Measurements from ENCODE around the gene SERPINC1.

SERPINC1 gene

DNA sequence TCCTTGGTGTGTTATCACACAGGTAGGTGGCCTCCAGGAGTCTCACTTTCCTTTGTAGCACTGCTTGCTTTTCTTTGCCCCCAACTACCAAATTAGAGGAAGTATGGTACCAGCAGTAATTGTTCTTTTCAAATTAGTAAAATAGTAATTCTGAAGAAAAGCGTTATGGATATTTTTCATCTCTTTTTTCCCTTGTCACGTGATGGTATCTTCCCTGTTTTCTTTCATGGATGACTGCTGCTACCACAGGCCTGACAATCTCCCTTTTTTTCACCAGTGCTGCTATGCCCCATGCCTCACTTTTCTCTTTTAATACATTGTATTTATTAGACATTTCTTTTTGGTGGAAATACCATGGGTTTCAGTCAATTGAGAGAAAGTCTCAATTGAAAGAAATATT is 45.6 kb downstream of the SERPINC1 start:
- H3K27ac ChIP-seq = no peak overlapping the region; the same call in 1 of the 2 replicates
- TF ChIP-seq, protein P1, sequence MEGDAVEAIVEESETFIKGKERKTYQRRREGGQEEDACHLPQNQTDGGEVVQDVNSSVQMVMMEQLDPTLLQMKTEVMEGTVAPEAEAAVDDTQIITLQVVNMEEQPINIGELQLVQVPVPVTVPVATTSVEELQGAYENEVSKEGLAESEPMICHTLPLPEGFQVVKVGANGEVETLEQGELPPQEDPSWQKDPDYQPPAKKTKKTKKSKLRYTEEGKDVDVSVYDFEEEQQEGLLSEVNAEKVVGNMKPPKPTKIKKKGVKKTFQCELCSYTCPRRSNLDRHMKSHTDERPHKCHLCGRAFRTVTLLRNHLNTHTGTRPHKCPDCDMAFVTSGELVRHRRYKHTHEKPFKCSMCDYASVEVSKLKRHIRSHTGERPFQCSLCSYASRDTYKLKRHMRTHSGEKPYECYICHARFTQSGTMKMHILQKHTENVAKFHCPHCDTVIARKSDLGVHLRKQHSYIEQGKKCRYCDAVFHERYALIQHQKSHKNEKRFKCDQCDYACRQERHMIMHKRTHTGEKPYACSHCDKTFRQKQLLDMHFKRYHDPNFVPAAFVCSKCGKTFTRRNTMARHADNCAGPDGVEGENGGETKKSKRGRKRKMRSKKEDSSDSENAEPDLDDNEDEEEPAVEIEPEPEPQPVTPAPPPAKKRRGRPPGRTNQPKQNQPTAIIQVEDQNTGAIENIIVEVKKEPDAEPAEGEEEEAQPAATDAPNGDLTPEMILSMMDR (conservative IDR thresholded peaks at IDR 0.05) = no peak
- TF ChIP-seq ZFX (IDR thresholded peaks at IDR 0.05) = no peak

DNA sequence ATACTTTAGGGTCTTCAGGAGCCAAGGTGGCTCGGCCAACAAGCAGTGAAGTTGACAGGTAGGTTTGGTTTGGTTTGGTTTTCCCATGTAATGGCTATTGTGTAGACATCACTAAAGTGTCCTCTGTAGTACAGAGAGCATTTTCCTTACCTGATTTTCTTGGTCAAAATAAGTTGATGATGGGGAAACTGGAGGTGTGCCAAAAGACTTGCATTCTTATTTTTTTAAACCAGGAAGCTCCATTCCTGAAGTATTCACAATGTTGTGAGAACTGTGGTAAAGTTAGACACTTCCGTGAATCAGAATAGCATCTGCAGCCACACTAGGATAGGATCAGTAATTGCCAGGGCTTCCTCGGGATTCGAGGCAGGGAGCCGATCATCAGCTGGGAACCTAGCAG is 46.0 kb downstream of the SERPINC1 start:
- H3K27ac ChIP-seq = peak overlapping the region; percentile 71
- TF ChIP-seq, protein P1 (conservative IDR thresholded peaks at IDR 0.05) = no peak
- no peak for TF ChIP-seq ZFX (IDR thresholded peaks at IDR 0.05)

DNA sequence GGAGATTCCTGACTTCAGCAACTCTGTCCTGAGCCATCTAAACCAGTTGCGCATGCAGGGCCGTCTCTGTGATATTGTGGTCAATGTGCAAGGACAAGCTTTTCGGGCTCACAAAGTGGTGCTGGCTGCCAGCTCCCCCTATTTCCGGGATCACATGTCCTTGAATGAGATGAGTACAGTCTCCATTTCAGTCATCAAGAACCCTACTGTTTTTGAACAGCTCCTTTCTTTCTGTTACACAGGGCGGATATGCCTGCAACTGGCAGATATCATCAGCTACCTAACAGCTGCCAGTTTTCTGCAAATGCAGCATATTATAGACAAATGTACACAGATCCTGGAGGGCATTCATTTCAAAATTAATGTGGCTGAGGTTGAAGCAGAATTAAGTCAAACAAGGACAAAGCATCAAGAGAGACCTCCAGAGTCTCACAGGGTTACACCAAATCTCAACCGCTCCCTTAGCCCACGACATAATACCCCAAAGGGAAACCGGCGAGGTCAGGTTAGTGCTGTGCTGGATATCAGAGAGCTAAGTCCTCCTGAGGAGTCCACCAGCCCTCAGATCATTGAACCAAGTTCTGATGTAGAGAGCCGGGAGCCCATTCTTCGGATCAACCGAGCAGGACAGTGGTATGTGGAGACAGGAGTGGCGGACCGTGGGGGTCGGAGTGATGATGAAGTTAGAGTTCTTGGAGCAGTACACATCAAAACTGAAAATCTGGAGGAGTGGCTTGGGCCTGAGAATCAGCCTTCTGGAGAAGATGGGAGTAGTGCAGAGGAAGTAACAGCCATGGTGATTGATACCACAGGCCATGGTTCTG is 46.7 kb downstream of the SERPINC1 start:
- TF ChIP-seq, protein P1 (conservative IDR thresholded peaks at IDR 0.05) = no peak
- no peak for TF ChIP-seq ZFX (IDR thresholded peaks at IDR 0.05)
- peak overlapping the region; percentile 71 for H3K27ac ChIP-seq

DNA sequence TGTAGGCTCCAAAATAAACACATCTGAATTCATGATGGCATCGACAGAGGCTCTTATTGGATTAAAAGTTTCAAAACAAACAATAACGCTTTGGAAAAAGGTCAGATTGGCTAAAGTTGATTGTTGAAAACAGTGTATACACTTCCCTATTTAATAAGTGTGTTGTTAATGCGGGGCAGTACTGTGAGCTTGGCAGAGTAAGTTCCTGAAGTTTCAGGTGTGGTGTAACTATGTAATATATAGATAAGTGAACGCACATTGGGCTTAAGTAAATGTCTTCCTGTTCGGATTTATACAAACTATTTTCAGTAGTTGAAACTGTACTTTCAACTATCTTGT is 48.1 kb downstream of the SERPINC1 start:
- TF ChIP-seq, protein P1 (conservative IDR thresholded peaks at IDR 0.05) = no peak
- no peak for TF ChIP-seq ZFX (IDR thresholded peaks at IDR 0.05)
- peak overlapping the region; percentile 90 for H3K27ac ChIP-seq

DNA sequence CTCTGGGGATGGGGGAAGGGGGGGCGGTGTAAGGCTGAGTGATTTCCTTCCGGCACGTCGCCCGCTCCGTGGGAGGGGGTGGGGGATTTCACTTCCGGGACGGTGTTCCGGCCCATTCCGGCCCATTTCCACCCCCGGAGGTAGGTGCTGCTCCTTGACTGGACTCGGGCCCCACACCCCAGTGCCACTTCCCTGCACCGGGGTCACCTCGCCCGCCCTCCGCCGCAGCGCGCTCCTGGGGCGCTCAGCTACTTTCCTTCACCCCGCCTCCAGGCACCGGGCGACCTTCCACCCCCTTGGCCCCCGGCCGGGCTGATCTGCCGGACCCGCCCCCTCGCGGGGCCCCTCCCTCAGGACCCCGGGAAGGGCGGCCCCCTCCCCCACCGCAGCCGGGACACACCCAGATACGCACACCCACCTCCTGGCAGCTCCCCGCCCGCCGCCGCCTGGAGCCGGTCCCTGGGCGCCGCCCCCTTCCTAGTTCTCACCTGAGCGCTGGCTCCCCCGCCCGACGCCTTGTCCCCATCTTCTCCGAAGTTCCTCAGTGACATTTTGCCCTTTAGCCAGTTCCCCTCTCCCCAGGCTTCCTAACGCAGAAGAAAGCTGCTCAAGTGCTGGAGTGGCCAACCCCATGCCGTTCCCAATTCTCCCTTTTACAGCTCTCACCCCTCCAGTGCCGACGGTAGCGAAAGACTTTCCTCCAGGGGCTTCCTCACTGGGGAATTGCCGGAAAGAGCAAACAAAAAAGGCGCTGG is 48.7 kb downstream of the SERPINC1 start, which contains the start of gene ZBTB37:
Gene ZBTB37, plus strand, starts transcription at position 115 of the 755 bp plus-strand sequence. CDS start 1,846 bp downstream, outside the sequence.
- peak within 1 kb of the TSS; percentile 90 for H3K27ac ChIP-seq
- no peak for TF ChIP-seq ZFX (IDR thresholded peaks at IDR 0.05)
- TF ChIP-seq, protein P1 (conservative IDR thresholded peaks at IDR 0.05) = no peak

DNA sequence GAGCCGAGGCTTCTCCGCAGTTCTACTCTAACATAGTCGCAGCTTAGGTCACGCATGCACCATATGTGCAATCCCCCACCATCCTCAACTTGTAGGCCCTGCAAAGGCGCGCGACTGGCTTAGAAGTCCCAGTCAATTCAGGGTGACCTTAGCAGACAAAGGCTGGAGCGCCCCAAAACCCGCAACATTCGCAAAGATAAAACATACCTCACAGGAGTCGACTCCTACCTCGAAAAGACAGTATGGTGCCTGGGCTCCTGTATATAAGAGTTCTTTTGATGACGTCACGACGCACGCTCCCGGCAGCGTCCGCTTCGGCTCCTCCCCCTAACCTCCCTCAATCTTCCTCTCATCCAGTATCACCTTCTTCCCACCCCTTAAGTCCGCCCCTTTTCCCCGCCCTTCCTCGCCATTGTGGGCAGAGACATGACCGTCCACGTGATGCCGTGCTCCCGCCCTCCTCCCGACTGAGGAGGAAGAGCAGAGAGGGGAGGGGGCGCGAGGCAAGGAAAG is 49.3 kb downstream of the SERPINC1 start, which contains the start of gene GAS5:
Gene GAS5, minus strand, starts transcription at position 237 of the 513 bp plus-strand sequence.
- H3K27ac ChIP-seq = peak within 1 kb of the TSS; percentile 90
- TF ChIP-seq, protein P1 (conservative IDR thresholded peaks at IDR 0.05) = no peak
- no peak for TF ChIP-seq ZFX (IDR thresholded peaks at IDR 0.05)

All from C4-2B (cell line).